ENCODE results near the gene NCL.
A peak's percentile ranks its signal among the peaks of the same experiment; 100 is the strongest.
"Not testable (repeated sequence)": the region's sequence is repeated elsewhere in the genome, so short reads cannot be mapped to it uniquely, and the experiment has no call there.

The NCL gene

DNA sequence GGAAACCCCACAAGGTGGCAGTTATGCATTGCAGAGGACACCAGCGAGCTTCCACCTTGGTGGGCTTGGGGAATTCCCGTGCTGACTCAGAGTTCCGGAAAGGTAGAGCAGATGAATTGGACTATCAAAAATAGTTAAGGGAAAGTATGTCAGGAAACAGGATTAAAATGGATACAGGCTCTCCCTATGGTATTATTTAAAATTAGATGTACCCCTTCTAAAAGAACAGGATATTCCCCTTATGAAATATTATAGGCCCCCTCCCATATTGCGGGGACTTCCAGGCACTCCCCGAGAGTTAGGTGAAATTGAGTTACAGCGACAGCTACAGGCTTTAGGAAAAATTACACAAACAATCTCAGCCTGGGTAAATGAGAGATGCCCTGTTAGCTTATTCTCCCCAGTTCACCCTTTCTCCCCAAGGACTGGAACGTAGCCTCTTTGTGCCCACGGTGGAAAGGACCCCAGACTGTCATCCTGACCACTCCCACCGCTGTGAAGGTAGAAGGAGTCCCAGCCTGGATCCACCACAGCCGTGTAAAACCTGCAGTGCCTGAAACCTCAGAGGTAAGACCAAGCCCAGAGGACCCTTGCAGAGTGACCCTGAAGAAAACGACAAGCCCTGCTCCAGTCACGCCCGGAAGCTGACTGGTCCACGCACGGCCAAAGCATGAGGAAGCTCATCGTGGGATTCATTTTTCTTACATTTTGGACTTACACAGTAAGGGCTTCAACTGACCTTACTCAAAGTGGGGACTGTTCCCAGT is 58.5 kb downstream of the NCL start:
- not testable (repeated sequence) for H3K4me3 ChIP-seq (replicated peaks; ENCODE audit: low read depth, low read length); H3K27me3 ChIP-seq (replicated peaks; ENCODE audit: control insufficient read depth, insufficient read depth, low read length); H3K36me3 ChIP-seq (ENCODE audit: control insufficient read depth, insufficient read depth, low read length); DNase-seq (ENCODE audit: extremely low read depth, insufficient read length)
- TF ChIP-seq, protein P1, sequence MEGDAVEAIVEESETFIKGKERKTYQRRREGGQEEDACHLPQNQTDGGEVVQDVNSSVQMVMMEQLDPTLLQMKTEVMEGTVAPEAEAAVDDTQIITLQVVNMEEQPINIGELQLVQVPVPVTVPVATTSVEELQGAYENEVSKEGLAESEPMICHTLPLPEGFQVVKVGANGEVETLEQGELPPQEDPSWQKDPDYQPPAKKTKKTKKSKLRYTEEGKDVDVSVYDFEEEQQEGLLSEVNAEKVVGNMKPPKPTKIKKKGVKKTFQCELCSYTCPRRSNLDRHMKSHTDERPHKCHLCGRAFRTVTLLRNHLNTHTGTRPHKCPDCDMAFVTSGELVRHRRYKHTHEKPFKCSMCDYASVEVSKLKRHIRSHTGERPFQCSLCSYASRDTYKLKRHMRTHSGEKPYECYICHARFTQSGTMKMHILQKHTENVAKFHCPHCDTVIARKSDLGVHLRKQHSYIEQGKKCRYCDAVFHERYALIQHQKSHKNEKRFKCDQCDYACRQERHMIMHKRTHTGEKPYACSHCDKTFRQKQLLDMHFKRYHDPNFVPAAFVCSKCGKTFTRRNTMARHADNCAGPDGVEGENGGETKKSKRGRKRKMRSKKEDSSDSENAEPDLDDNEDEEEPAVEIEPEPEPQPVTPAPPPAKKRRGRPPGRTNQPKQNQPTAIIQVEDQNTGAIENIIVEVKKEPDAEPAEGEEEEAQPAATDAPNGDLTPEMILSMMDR (IDR thresholded peaks at IDR 0.05; ENCODE audit: insufficient read depth, low read length, poor library complexity, severe bottlenecking), result peak; percentile 21

DNA sequence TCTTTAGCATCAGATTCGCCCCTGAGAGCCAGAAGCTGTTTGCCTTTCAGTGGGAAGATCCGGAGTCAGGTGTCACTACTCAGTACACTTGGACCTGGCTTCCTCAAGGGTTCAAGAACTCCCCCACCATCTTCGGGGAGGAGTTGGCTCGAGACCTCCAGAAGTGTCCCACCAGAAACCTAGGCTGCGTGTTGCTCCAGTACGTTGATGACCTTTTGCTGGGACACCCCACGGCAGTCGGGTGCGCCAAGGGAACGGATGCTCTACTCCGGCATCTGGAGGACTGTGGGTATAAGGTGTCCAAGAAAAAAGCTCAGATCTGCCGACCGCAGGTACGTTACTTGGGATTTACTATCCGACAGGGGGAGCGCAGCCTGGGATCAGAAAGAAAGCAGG is 60.1 kb downstream of the NCL start:
- not testable (repeated sequence) for H3K4me3 ChIP-seq (replicated peaks; ENCODE audit: low read depth, low read length); DNase-seq (ENCODE audit: extremely low read depth, insufficient read length); H3K36me3 ChIP-seq (ENCODE audit: control insufficient read depth, insufficient read depth, low read length); H3K27me3 ChIP-seq (replicated peaks; ENCODE audit: control insufficient read depth, insufficient read depth, low read length)
